Stimulated activated naive CD8-positive, alpha-beta T cell treated with anti-CD3 and anti-CD28 coated beads, Interleukin-15, Interleukin-2, amounts not matched to agents 100 U/mL and 50 U/mL, for 24 hours (primary cell): ENCODE data around the gene CYB5A.

Source experiments
- ATAC-seq: fragments of 150-1000 bp; cut with Tn5 transposase; one replicate; pipeline ENCODE4 v1.10.0; 2021
- DNase-seq: peaks from one replicate; pipeline ENCODE4 v3.0.0; 2021

The CYB5A gene

DNA sequence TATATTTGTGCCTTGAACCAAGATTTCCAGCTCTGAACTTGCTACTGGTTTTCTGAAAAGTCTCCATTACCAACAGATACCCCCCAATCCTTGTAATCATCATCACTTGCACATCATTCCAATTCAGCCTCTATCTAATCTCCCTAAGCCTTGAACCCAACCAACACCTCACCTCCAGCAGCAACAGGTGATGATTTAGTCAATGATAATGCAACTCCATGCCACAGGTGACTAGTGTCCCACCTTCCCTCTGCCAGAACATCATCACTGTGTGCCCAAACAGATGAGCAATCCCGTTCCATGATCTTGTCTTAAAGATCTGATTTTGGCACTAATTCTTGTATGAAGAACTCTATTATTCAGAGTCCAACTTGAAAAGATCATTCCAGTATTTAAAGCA is 75.9 kb downstream of the CYB5A start:
- ATAC-seq (no peak), DNase-seq (no peak)

DNA sequence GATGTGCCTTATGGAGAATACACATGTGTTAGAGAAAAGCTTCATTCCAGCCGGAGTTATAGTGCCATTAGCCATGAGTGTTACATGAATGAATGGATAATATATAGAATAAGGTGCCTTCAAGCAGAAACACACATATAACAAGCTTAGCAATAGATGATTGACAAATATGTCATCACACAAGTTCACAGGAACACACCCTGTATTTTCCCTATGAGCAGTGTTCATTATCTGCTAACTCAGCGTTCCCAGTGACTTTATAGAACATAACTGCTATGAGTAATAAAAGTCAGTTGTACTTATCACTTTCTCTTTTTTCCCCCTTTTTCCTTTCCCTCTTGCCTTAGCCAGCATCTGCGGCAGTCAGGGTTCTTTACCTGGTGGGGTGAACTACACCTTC is 78.3 kb downstream of the CYB5A start:
- ATAC-seq: no peak
- no peak for DNase-seq

DNA sequence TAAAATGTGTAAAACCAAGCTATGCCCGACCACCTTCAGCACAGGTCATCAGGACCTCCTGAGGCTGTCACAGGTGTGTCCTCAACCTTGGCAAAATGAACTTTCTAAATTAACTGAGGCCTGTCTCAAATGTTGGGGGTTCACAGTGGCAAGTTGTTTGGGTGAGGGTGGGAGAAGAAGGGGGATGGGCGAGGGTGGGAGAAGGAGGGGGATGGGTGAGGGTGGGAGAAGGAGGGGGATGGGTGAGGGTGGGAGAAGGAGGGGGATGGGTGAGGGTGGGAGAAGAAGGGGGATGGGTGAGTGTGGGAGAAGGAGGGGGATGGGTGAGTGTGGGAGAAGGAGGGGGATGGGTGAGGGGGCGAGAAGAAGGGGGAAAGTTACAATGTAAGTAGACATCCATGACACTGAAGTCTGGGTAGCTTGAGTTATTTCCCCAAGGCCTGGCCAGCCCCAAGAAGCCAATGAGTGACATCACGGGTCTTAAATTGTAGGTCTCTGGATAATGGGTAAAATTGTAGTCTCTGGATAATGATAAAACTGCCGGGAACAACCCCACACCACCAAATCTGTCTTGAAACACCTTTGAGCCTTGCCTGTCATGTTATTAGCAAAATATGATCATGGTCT is 87.1 kb downstream of the CYB5A start:
- DNase-seq (no peak), ATAC-seq (no peak)

DNA sequence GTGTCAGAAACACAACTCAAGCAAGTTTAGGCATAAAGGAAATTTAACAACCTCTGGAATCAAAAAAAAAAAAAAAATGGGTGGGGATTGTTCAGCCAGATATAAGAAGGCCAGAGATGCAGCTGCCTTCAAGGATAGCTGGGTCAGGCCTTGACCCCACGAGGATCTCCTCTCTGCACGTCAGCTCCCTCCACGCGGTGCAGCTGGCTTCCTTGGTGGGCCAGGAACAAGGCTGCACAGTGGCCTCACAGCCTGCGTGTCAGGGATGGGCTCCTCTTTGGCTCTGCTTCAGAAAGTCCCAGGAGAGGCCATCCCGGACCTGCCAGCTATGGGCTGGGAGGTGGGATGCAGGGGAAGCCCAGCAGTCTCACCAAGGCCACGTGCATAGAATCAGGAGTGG is 88.0 kb downstream of the CYB5A start:
- no peak for DNase-seq
- no peak for ATAC-seq
